Activated B cell treated with CpG ODN at 0.5 μM for 24 hours (primary cell): Measurements from ENCODE around the gene TXNDC5. TPM values are rescaled to one million over a fixed set of nuclear protein-coding genes. Genes with fewer than 3 reads are reported as not detected.

Source experiments
- ATAC-seq: fragments of 200-7000 bp; cut with Tn5 transposase; one replicate; pipeline ENCODE4 v1.10.0; 2021; ENCODE audit warnings: low read depth, mild to moderate bottlenecking, moderate library complexity
- CTCF ChIA-PET: fragments of 350-600 bp; sonication (Branson Sonifier 250); formaldehyde crosslinking; loops from one replicate; lab custom pipeline; 2021; ENCODE audit warnings: antibody characterized with exemption; lab: Charles Lee
- POLR2A ChIA-PET: fragments of 350-600 bp; sonication (Branson Sonifier 250); formaldehyde crosslinking; loops from one replicate; lab custom pipeline; 2021; ENCODE audit warnings: antibody characterized with exemption; lab: Charles Lee
- DNase-seq: peaks from one replicate; pipeline ENCODE4 v3.0.0; 2022
- H3K27ac Mint-ChIP-seq: one replicate; pipeline ENCODE4 v1.8.0; 2020; ENCODE audit warnings: mixed read lengths
- H3K27me3 Mint-ChIP-seq: one replicate; pipeline ENCODE4 v1.8.0; 2021; ENCODE audit warnings: mixed read lengths
- H3K36me3 Mint-ChIP-seq: one replicate; pipeline ENCODE4 v1.8.0; 2021; ENCODE audit warnings: low read depth, mixed read lengths
- H3K4me1 Mint-ChIP-seq: one replicate; pipeline ENCODE4 v1.8.0; 2021; ENCODE audit warnings: mixed read lengths
- H3K4me3 Mint-ChIP-seq: one replicate; pipeline ENCODE4 v1.8.0; 2020; ENCODE audit warnings: mild to moderate bottlenecking, mixed read lengths
- H3K9me3 Mint-ChIP-seq: one replicate; pipeline ENCODE4 v1.8.0; 2020; ENCODE audit warnings: mixed read lengths
- CTCF ChIP-seq: fragments of 200-600 bp; IDR thresholded peaks from one replicate; pipeline ENCODE4 v1.8.0; 2022; ENCODE audit warnings: antibody characterized with exemption, mild to moderate bottlenecking
- intact Hi-C: fragments of 100-400 bp; cut with micrococcal nuclease; formaldehyde crosslinking; loops from one replicate; pipeline ENCODE4 v1.15.1; 2024
- total RNA-seq: library from RNA; stranded (reverse); gene quantifications from 2 replicates; pipeline ENCODE4 v1.2.3, GENCODE V29; 2022

The TXNDC5 gene
- total RNA-seq, 1 donor from 2014 or later = 68.2 TPM

- H3K36me3 Mint-ChIP-seq = peaks cover 42% of the 10 kb centered on the region
- intact Hi-C loops = no loop called here
- no peak overlapping the region for H3K27ac Mint-ChIP-seq
- no peak overlapping the region for H3K4me3 Mint-ChIP-seq
- H3K4me1 Mint-ChIP-seq = no peaks in the 10 kb centered on the region
- no peak for TF ChIP-seq CTCF
- CTCF ChIA-PET = no interaction called here
- no peaks in the 10 kb centered on the region for H3K9me3 Mint-ChIP-seq
- H3K27me3 Mint-ChIP-seq = no peaks in the 10 kb centered on the region
- DNase-seq (no peak), ATAC-seq (no peak)
- POLR2A ChIA-PET = no interaction called here
Measured at GRCh38 chr6:7879043-7879442, 31.5 kb downstream of the TXNDC5 start.

GRCh38 chr6:7878401-7878964 lies 32.1 kb downstream of the TXNDC5 start:
- no peak for TF ChIP-seq CTCF
- ATAC-seq (no peak), DNase-seq (no peak)
- Mint-ChIP-seq H3K4me1 (no peaks in the 10 kb centered on the region), H3K27me3 (no peaks in the 10 kb centered on the region), H3K4me3 (no peak overlapping the region), H3K9me3 (peaks cover under 1% of the 10 kb centered on the region), H3K27ac (no peak overlapping the region), H3K36me3 (peaks cover 37% of the 10 kb centered on the region)
- CTCF ChIA-PET = no interaction called here
- POLR2A ChIA-PET = no interaction called here
- intact Hi-C loops = no loop called here

- DNase-seq (no peak), ATAC-seq (no peak)
- CTCF ChIA-PET = no interaction called here
- Mint-ChIP-seq H3K9me3 (peaks cover 8% of the 10 kb centered on the region), H3K27me3 (no peaks in the 10 kb centered on the region), H3K36me3 (no peaks in the 10 kb centered on the region), H3K4me1 (no peaks in the 10 kb centered on the region), H3K4me3 (no peak overlapping the region), H3K27ac (no peak overlapping the region)
- no peak for TF ChIP-seq CTCF
- intact Hi-C loops = no loop called here
- POLR2A ChIA-PET = no interaction called here
Measured at GRCh38 chr6:7868926-7869325, 41.7 kb downstream of the TXNDC5 start.

GRCh38 chr6:7866526-7866925 lies 44.1 kb downstream of the TXNDC5 start:
- ATAC-seq = no peak
- no peaks in the 10 kb centered on the region for H3K36me3 Mint-ChIP-seq
- no peak overlapping the region for H3K4me3 Mint-ChIP-seq
- TF ChIP-seq CTCF = no peak
- ChIA-PET POLR2A (no interaction called here), CTCF (no interaction called here)
- no peaks in the 10 kb centered on the region for H3K27me3 Mint-ChIP-seq
- H3K4me1 Mint-ChIP-seq = no peaks in the 10 kb centered on the region
- no peaks in the 10 kb centered on the region for H3K9me3 Mint-ChIP-seq
- no peak for DNase-seq
- intact Hi-C loops = no loop called here
- H3K27ac Mint-ChIP-seq = no peak overlapping the region

GRCh38 chr6:7865781-7866180 lies 44.8 kb downstream of the TXNDC5 start:
- no peak for TF ChIP-seq CTCF
- DNase-seq (no peak), ATAC-seq (no peak)
- POLR2A ChIA-PET = no interaction called here
- H3K4me3 Mint-ChIP-seq = no peak overlapping the region
- intact Hi-C loops = no loop called here
- no peaks in the 10 kb centered on the region for H3K36me3 Mint-ChIP-seq
- H3K4me1 Mint-ChIP-seq = no peaks in the 10 kb centered on the region
- no peaks in the 10 kb centered on the region for H3K27me3 Mint-ChIP-seq
- H3K27ac Mint-ChIP-seq = no peak overlapping the region
- H3K9me3 Mint-ChIP-seq = no peaks in the 10 kb centered on the region
- CTCF ChIA-PET = no interaction called here
